HEK293 (cell line): ENCODE results near the gene ODF2.

ENCODE experiments used
- IKZF3 ChIP-seq: fragments of 450-650 bp; IDR thresholded peaks from 2 replicates; pipeline ENCODE4 v1.5.0; 2018; ENCODE audit warnings: missing biosample characterization, mild to moderate bottlenecking, missing genetic modification characterization, moderate library complexity
- KLF1 ChIP-seq: fragments of 450-650 bp; formaldehyde crosslinking; IDR thresholded peaks from 2 replicates; pipeline ENCODE4 v1.5.1; 2016; ENCODE audit warnings: missing biosample characterization, missing genetic modification characterization
- KLF9 ChIP-seq: fragments of 450-650 bp; formaldehyde crosslinking; IDR thresholded peaks from 2 replicates; pipeline ENCODE4 v1.5.1; 2016; ENCODE audit warnings: missing biosample characterization, missing genetic modification characterization, low read depth
- RBAK ChIP-seq: fragments of 450-650 bp; formaldehyde crosslinking; IDR thresholded peaks from 2 replicates; pipeline ENCODE4 v1.5.1; 2016; ENCODE audit warnings: missing biosample characterization, missing genetic modification characterization
- SP2 ChIP-seq: fragments of 450-650 bp; formaldehyde crosslinking; IDR thresholded peaks from 2 replicates; pipeline ENCODE4 v1.5.1; 2016; ENCODE audit warnings: missing biosample characterization, missing genetic modification characterization
- ZBTB20 ChIP-seq: fragments of 450-650 bp; formaldehyde crosslinking; IDR thresholded peaks from 2 replicates; pipeline ENCODE4 v1.5.1; 2016; ENCODE audit warnings: missing biosample characterization, missing genetic modification characterization
- ZBTB44 ChIP-seq: fragments of 450-650 bp; IDR thresholded peaks from 2 replicates; pipeline ENCODE4 v1.5.1; 2018; ENCODE audit warnings: missing biosample characterization, mild to moderate bottlenecking, missing genetic modification characterization
- ZBTB8A ChIP-seq: fragments of 450-650 bp; formaldehyde crosslinking; IDR thresholded peaks from 2 replicates; pipeline ENCODE4 v1.5.1; 2016; ENCODE audit warnings: missing biosample characterization, missing genetic modification characterization
- ZEB2 ChIP-seq: fragments of 450-650 bp; formaldehyde crosslinking; IDR thresholded peaks from 2 replicates; pipeline ENCODE4 v1.5.1; 2016; ENCODE audit warnings: missing biosample characterization, missing genetic modification characterization
- ZFP69B ChIP-seq: fragments of 450-650 bp; formaldehyde crosslinking; IDR thresholded peaks from 2 replicates; pipeline ENCODE4 v1.5.1; 2016; ENCODE audit warnings: missing biosample characterization, missing genetic modification characterization
- ZNF138 ChIP-seq: fragments of 450-650 bp; formaldehyde crosslinking; IDR thresholded peaks from 2 replicates; pipeline ENCODE4 v1.5.1; 2016; ENCODE audit warnings: missing biosample characterization, missing genetic modification characterization, borderline replicate concordance
- ZNF157 ChIP-seq: fragments of 450-650 bp; formaldehyde crosslinking; IDR thresholded peaks from 2 replicates; pipeline ENCODE4 v1.5.1; 2016; ENCODE audit warnings: missing biosample characterization, missing genetic modification characterization
- ZNF174 ChIP-seq: fragments of 450-650 bp; formaldehyde crosslinking; IDR thresholded peaks from 2 replicates; pipeline ENCODE4 v1.5.0; 2017; ENCODE audit warnings: missing biosample characterization, mild to moderate bottlenecking, missing genetic modification characterization
- ZNF175 ChIP-seq: fragments of 450-650 bp; formaldehyde crosslinking; IDR thresholded peaks from 2 replicates; pipeline ENCODE4 v1.5.1; 2016; ENCODE audit warnings: missing biosample characterization, missing genetic modification characterization
- ZNF2 ChIP-seq: fragments of 450-650 bp; formaldehyde crosslinking; IDR thresholded peaks from 2 replicates; pipeline ENCODE4 v1.5.1; 2016; ENCODE audit warnings: missing biosample characterization, missing genetic modification characterization
- ZNF248 ChIP-seq: fragments of 450-650 bp; formaldehyde crosslinking; IDR thresholded peaks from 2 replicates; pipeline ENCODE4 v1.5.1; 2017; ENCODE audit warnings: missing biosample characterization, missing genetic modification characterization
- ZNF302 ChIP-seq: fragments of 450-650 bp; formaldehyde crosslinking; IDR thresholded peaks from 2 replicates; pipeline ENCODE4 v1.5.1; 2016; ENCODE audit warnings: missing biosample characterization, missing genetic modification characterization, low read depth
- ZNF324 ChIP-seq: fragments of 450-650 bp; formaldehyde crosslinking; IDR thresholded peaks from 2 replicates; pipeline ENCODE4 v1.5.1; 2016; ENCODE audit warnings: missing biosample characterization, missing genetic modification characterization
- ZNF354C ChIP-seq: fragments of 450-650 bp; formaldehyde crosslinking; IDR thresholded peaks from 2 replicates; pipeline ENCODE4 v1.5.1; 2016; ENCODE audit warnings: missing biosample characterization, missing genetic modification characterization, low read depth, borderline replicate concordance
- ZNF362 ChIP-seq: fragments of 450-650 bp; formaldehyde crosslinking; IDR thresholded peaks from 2 replicates; pipeline ENCODE4 v1.5.1; 2016; ENCODE audit warnings: missing biosample characterization, missing genetic modification characterization
- ZNF366 ChIP-seq: fragments of 450-650 bp; formaldehyde crosslinking; conservative IDR thresholded peaks from 2 replicates; pipeline ENCODE4 v1.5.1; 2016; ENCODE audit warnings: missing biosample characterization, missing genetic modification characterization
- ZNF394 ChIP-seq: fragments of 450-650 bp; formaldehyde crosslinking; IDR thresholded peaks from 2 replicates; pipeline ENCODE4 v1.5.1; 2016; ENCODE audit warnings: missing biosample characterization, missing genetic modification characterization, mild to moderate bottlenecking, moderate library complexity, borderline replicate concordance
- ZNF473 ChIP-seq: fragments of 450-650 bp; formaldehyde crosslinking; IDR thresholded peaks from 2 replicates; pipeline ENCODE4 v1.5.1; 2017; ENCODE audit warnings: missing biosample characterization, missing genetic modification characterization
- ZNF521 ChIP-seq: fragments of 450-650 bp; formaldehyde crosslinking; IDR thresholded peaks from 2 replicates; pipeline ENCODE4 v1.5.1; 2017; ENCODE audit warnings: missing biosample characterization, mild to moderate bottlenecking, missing genetic modification characterization
- ZNF560 ChIP-seq: fragments of 450-650 bp; formaldehyde crosslinking; IDR thresholded peaks from 2 replicates; pipeline ENCODE4 v1.5.1; 2017; ENCODE audit warnings: missing biosample characterization, missing genetic modification characterization, borderline replicate concordance
- ZNF610 ChIP-seq: fragments of 450-650 bp; formaldehyde crosslinking; IDR thresholded peaks from 2 replicates; pipeline ENCODE4 v1.5.1; 2016; ENCODE audit warnings: missing biosample characterization, missing genetic modification characterization, borderline replicate concordance
- ZNF624 ChIP-seq: fragments of 450-650 bp; formaldehyde crosslinking; IDR thresholded peaks from 2 replicates; pipeline ENCODE4 v1.5.1; 2017; ENCODE audit warnings: missing biosample characterization, missing genetic modification characterization
- ZNF654 ChIP-seq: fragments of 450-650 bp; formaldehyde crosslinking; IDR thresholded peaks from 2 replicates; pipeline ENCODE4 v1.5.1; 2016; ENCODE audit warnings: low read depth, missing biosample characterization, missing genetic modification characterization
- ZNF692 ChIP-seq: fragments of 450-650 bp; formaldehyde crosslinking; IDR thresholded peaks from 2 replicates; pipeline ENCODE4 v1.5.1; 2016; ENCODE audit warnings: missing biosample characterization, missing genetic modification characterization
- ZNF76 ChIP-seq: fragments of 450-650 bp; formaldehyde crosslinking; IDR thresholded peaks from 2 replicates; pipeline ENCODE4; 2016; ENCODE audit warnings: low read depth, missing biosample characterization, missing genetic modification characterization, borderline replicate concordance
- ZNF785 ChIP-seq: fragments of 450-650 bp; formaldehyde crosslinking; IDR thresholded peaks from 2 replicates; pipeline ENCODE4 v1.5.1; 2016; ENCODE audit warnings: missing biosample characterization, missing genetic modification characterization
- ZNF792 ChIP-seq: fragments of 450-650 bp; formaldehyde crosslinking; IDR thresholded peaks from 2 replicates; pipeline ENCODE4 v1.5.1; 2016; ENCODE audit warnings: missing biosample characterization, missing genetic modification characterization
- ZNF837 ChIP-seq: fragments of 450-650 bp; formaldehyde crosslinking; IDR thresholded peaks from 2 replicates; pipeline ENCODE4 v1.5.1; 2016; ENCODE audit warnings: missing biosample characterization, missing genetic modification characterization
- ZSCAN23 ChIP-seq: fragments of 450-650 bp; formaldehyde crosslinking; IDR thresholded peaks from 2 replicates; pipeline ENCODE4 v1.5.1; 2016; ENCODE audit warnings: missing biosample characterization, missing genetic modification characterization
- ZSCAN5A ChIP-seq: fragments of 450-650 bp; formaldehyde crosslinking; IDR thresholded peaks from 2 replicates; pipeline ENCODE4 v1.5.1; 2016; ENCODE audit warnings: missing biosample characterization, missing genetic modification characterization

The ODF2 gene

DNA sequence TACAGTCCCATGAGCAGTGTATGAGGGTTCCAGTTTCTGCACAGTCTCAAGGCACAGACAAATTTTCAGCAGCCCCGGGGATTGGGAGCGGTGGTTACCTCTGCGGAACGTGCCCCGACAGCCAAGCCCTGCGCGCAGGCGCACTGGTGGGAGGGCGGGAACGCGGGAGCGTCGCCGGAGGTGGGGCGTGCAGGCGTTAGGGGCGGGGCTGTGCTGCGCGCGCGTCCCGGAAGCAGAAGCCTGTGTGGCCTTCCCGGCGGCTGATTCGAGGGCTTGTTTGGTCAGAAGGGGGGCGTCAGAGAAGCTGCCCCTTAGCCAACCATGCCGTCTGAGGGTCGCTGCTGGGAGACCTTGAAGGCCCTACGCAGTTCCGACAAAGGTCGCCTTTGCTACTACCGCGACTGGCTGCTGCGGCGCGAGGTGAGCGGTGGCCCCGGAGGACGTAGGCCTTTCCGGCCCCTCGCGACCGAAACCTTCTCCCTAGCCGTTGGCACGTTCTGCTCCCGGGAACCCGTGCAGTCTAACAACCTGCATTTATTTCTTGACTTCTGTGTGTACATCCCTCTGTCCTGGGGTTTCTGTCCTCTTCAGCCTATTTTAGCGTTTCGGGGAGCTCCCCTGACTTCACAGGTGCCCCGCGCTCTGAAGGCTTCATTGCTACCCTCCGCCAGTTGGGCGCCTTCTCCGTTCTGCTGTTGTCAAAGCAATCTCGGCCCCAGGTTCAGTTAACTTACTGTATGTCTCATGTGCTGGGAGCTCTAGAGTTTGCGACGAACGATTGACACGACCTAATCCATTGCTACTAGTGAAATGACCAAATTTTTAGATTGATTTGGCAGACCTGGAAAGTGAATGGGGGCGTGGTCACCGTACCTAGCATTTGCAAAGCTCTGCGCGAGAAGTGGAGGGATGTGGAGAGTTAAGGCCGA, 48.9 kb downstream of the ODF2 start, which contains the start of gene GLE1 (continued):
- TF ChIP-seq ZNF560 (tag by site-specific recombination) (no peak), ZNF692 (tag by site-specific recombination) (peak; percentile 50; the same call in 1 of the 2 replicates), ZSCAN5A (tag by site-specific recombination) (no peak), ZNF610 (tag by site-specific recombination) (peak; percentile 52), ZNF324 (tag by site-specific recombination) (no peak; the same call in 1 of the 2 replicates), ZNF2 (tag by site-specific recombination) (peak; percentile 81), ZNF174 (tag by site-specific recombination) (no peak), ZNF394 (tag by site-specific recombination) (peak; percentile 48; the same call in 1 of the 2 replicates), ZNF248 (no peak), ZNF302 (tag by site-specific recombination) (no peak), ZBTB8A (tag by site-specific recombination) (no peak; the same call in none of the 2 replicates), ZBTB20 (tag by site-specific recombination) (peak; percentile 71), ZNF366 (tag by site-specific recombination) (peak; percentile 93), ZNF521 (tag by site-specific recombination) (no peak), SP2 (tag by site-specific recombination) (peak; percentile 89), ZFP69B (tag by site-specific recombination) (no peak), ZNF837 (tag by site-specific recombination) (no peak), ZNF354C (no peak), ZNF473 (tag by site-specific recombination) (no peak), ZNF76 (tag by site-specific recombination) (0 out of 2 replicates have a peak, but pooled peaks have one; percentile 22), ZNF654 (tag by site-specific recombination) (no peak), ZNF362 (tag by site-specific recombination) (no peak), IKZF3 (tag by site-specific recombination) (no peak), KLF1 (tag by site-specific recombination) (peak; percentile 37; the same call in 1 of the 2 replicates), ZBTB44 (no peak), ZSCAN23 (no peak), KLF9 (tag by site-specific recombination) (peak; percentile 74), ZNF785 (tag by site-specific recombination) (no peak), ZNF792 (tag by site-specific recombination) (no peak), ZNF157 (tag by site-specific recombination) (no peak), ZNF624 (tag by site-specific recombination) (no peak), RBAK (no peak), ZEB2 (tag by site-specific recombination) (peak; percentile 41; the same call in 1 of the 2 replicates), ZNF138 (tag by site-specific recombination) (no peak), ZNF175 (tag by site-specific recombination) (no peak)
